Pancreas (tissue), 10 donors: ENCODE data around the gene CAPN12. TPM values are rescaled to one million over a fixed set of nuclear protein-coding genes. Genes with fewer than 3 reads are reported as not detected.

Source experiments
- ATAC-seq, 4 donors: fragments of 200-7000 bp; cut with Tn5 transposase; one replicate each; pipeline versions ENCODE4 v1.8.0 to v1.9.1; 2020; ENCODE audit warnings: mild to moderate bottlenecking in 4 of 4, moderate library complexity in 4 of 4
- DNase-seq, 6 donors: peaks; one replicate each; pipeline ENCODE4 v3.0.0-alpha.2; 2020
- FAIRE-seq: peaks from 2 replicates; lab custom pipeline; 2012; peaks lifted over from hg19 to GRCh38; lab: Jason Lieb, UNC
- H3K27ac ChIP-seq, 4 donors: fragments of 200-600 bp; sonication (generic); 1 replicate in 3 of 4; 2 replicates in 1 of 4; pipeline versions ENCODE4 v1.5.0 to v1.8.0; 2020
- H3K27me3 ChIP-seq, 4 donors: fragments of 200-600 bp; one replicate each; pipeline ENCODE4 v1.8.0; 2021
- H3K36me3 ChIP-seq, 3 donors: fragments of 200-600 bp; sonication (generic) in 1 of 3; one replicate each; pipeline versions ENCODE4 v1.5.0 to v1.8.0; 2020 to 2021
- H3K4me1 ChIP-seq, 3 donors: fragments of 200-600 bp; one replicate each; pipeline ENCODE4 v1.8.0; 2021
- H3K4me3 ChIP-seq, 4 donors: fragments of 200-600 bp; sonication (generic) in 2 of 4; one replicate each; pipeline versions ENCODE4 v1.5.0 to v1.8.0; 2020 to 2021
- H3K9me3 ChIP-seq, 4 donors: fragments of 200-600 bp; one replicate each; pipeline ENCODE4 v1.8.0; 2021
- WGBS, 2 donors: extraction: QIAGEN DNeasy Blood & Tissue Kit; methylation state at CpG; one replicate each; pipeline ENCODE4 v1.1.7; 2013; 5-methylcytosine and 5-hydroxymethylcytosine counted together
- intact Hi-C, 3 donors: fragments of 100-400 bp; cut with DNase I; formaldehyde crosslinking; loops; one replicate each; pipeline versions ENCODE4 v1.11.1 to v1.14.2; 2022
- polyA plus RNA-seq, 2 donors: library from polyadenylated mRNA; stranded (reverse); fragments of 200-250 nt; gene quantifications; one replicate each; pipeline ENCODE4 v1.2.3, GENCODE V29; 2013
- total RNA-seq, 6 donors: library from RNA; stranded (reverse); fragmentation: NEBNext Ultra II Directional in 4 of 6; extraction: Animal tissue kit (Norgen Biotek cat#: 25700) in 4 of 6; gene quantifications; one replicate each; pipeline versions ENCODE4 v1.2.1 to v1.2.4, GENCODE V29; 2021 to 2023
- TF ChIP-seq, protein P1 (sequence below), 4 donors: fragments of 200-600 bp; sonication (generic) in 3 of 4; IDR thresholded peaks; one replicate each; pipeline versions ENCODE4 v1.5.0 to v1.8.0; 2021; ENCODE audit warnings: antibody characterized with exemption in 4 of 4
- donor health status: healthy with polysubstance abuse.
- donor health status: DM: no; HTN: no; CAD: no; lungs with moderate emphysema.
- donor health status: DM: no; HTN: no; CAD: no.
- donor health status: control.
- donor health status: control.
- donor health status: Bipolar disorder and iron deficiency.
- donor health status: DM: yes; HTN: yes; CAD: no.
- donor health status: DM: no; HTN: no; CAD: no.
- donor health status: DM: no; HTN: no; CAD: no.
- donor health status: DM: yes; HTN: yes; CAD: no.

The CAPN12 gene
- total and polyA plus RNA-seq, 8 donors: 2.3 to 46.3 (median 8.0) TPM

DNA sequence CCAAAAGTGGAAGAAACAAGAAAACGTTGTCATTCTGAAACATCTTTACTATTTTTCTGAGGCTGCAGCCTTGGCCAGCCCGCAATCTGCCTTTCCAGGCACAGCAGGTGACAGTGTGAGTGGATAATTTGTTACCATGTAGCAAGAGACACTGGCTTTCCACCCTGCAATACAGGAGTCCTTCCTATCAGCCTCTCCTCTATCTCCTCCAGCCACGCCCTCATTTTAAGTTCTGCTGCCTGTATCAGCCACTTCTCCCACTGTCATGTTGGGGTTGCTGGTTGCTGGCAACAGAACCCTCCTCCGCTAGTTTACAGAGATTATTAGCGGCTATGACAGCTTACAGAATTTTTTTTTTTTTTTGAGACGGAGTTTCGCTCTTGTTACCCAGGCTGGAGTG is 36.8 kb upstream of the CAPN12 start:
- WGBS, 2 donors: 68 to 70% methylated on average over 7 of the region's 7 CpGs
- Histone ChIP-seq H3K27me3 (no peaks in the 10 kb centered on the region), H3K36me3 (no peaks in the 10 kb centered on the region), H3K4me3 (no peak overlapping the region), H3K9me3 (no peaks in the 10 kb centered on the region), H3K27ac (no peak overlapping the region), H3K4me1 (peaks cover 0 to 4% (median 0%) of the 10 kb centered on the region in 3 donors)
- intact Hi-C loops: no loop called here
- ATAC-seq (no peak), FAIRE-seq (no peak), DNase-seq (no peak)
- TF ChIP-seq, protein P1, sequence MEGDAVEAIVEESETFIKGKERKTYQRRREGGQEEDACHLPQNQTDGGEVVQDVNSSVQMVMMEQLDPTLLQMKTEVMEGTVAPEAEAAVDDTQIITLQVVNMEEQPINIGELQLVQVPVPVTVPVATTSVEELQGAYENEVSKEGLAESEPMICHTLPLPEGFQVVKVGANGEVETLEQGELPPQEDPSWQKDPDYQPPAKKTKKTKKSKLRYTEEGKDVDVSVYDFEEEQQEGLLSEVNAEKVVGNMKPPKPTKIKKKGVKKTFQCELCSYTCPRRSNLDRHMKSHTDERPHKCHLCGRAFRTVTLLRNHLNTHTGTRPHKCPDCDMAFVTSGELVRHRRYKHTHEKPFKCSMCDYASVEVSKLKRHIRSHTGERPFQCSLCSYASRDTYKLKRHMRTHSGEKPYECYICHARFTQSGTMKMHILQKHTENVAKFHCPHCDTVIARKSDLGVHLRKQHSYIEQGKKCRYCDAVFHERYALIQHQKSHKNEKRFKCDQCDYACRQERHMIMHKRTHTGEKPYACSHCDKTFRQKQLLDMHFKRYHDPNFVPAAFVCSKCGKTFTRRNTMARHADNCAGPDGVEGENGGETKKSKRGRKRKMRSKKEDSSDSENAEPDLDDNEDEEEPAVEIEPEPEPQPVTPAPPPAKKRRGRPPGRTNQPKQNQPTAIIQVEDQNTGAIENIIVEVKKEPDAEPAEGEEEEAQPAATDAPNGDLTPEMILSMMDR (IDR thresholded peaks at IDR 0.05): no peak

GRCh38 chr19:38780443-38780842 is 36.2 kb upstream of the CAPN12 start:
- WGBS, 2 donors: 74 to 77% methylated on average over 7 of the region's 7 CpGs
- H3K36me3 ChIP-seq: no peaks in the 10 kb centered on the region
- intact Hi-C loops: no loop called here
- H3K27ac ChIP-seq: no peak overlapping the region
- H3K4me3 ChIP-seq: no peak overlapping the region
- no peak for FAIRE-seq
- no peaks in the 10 kb centered on the region for H3K9me3 ChIP-seq
- no peaks in the 10 kb centered on the region for H3K27me3 ChIP-seq
- no peak for DNase-seq
- H3K4me1 ChIP-seq: peaks cover 0 to 4% (median 0%) of the 10 kb centered on the region in 3 donors
- TF ChIP-seq, protein P1 (IDR thresholded peaks at IDR 0.05): no peak
- ATAC-seq: no peak

DNA sequence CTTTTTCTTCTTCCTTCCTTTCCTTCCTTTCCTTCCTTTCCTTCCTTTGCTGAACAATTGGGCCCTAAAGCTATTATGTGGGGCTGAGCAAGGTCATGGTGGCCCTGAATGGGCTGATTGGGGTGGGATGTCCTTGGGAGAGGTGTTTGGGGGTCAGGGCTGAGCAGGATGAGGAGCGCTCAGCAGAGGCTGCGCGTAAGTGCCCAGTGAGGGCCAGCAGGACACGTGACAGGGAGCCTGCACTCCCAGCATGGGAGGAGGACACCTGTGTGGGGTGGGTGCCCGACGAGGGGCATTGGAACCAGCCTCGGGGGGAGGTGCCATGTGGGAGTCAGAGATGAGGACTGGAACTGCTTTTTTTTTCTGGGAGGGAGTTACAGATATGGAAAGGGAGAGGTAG is 34.5 kb upstream of the CAPN12 start:
- Histone ChIP-seq H3K36me3 (no peaks in the 10 kb centered on the region), H3K4me1 (no peaks in the 10 kb centered on the region), H3K27me3 (no peaks in the 10 kb centered on the region), H3K27ac (no peak overlapping the region), H3K9me3 (no peaks in the 10 kb centered on the region), H3K4me3 (no peak overlapping the region)
- TF ChIP-seq, protein P1 (IDR thresholded peaks at IDR 0.05): no peak
- DNase-seq: no peak
- no peak for FAIRE-seq
- intact Hi-C loops: no loop called here
- no peak for ATAC-seq
- 51 to 54% methylated on average over 7 of the region's 7 CpGs for WGBS, 2 donors

DNA sequence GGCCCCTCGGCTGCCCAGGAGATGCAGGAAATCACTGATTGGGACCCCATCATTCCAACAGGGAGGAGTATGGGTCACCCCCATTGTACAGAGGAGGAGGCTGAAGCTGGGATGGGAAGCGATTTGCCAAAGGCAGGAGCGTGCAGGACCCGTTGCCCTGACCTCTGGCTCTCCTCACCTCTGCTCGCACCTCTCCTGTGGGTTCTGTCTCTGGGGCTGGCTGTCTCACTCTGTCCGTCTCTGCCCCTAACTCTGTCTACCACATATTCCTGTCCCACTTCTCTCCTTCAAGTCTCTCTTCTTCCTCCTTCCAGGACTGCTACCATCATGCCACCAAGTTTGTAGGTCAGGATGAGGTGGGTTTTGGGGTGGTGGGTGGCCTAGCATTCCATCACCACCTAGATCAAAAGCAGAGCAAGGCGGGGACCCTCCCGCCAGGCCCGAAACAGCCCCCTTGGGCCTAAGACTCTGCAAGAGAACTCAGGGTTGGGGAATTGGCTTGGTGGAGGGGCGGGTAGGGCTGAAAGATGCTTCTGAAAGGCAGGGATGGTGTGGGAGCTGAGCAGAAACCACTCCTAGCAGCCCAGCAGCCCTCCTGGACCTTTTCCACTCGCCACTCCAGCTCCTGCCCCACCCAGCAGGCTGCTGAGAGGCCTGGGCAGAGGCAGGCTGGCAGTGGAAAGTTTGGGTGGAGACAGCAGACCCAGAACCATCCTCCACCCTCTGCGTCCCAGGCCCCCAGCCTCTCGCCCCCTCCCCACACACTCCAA is 30.1 kb upstream of the CAPN12 start:
- 74 to 78% methylated on average over 13 of the region's 13 CpGs for WGBS, 2 donors
- intact Hi-C loops: loop anchor here in 1 of 3 donors (2.0 kb wide), 1 partner anchor 18 kb away; no protein-coding TSS in a partner anchor
- Histone ChIP-seq H3K4me3 (no peak overlapping the region), H3K27me3 (no peaks in the 10 kb centered on the region), H3K4me1 (no peaks in the 10 kb centered on the region), H3K9me3 (no peaks in the 10 kb centered on the region), H3K36me3 (no peaks in the 10 kb centered on the region), H3K27ac (no peak overlapping the region)
- TF ChIP-seq, protein P1 (IDR thresholded peaks at IDR 0.05): no peak
- no peak for FAIRE-seq
- ATAC-seq: no peak
- no peak for DNase-seq
